ENCODE data around the gene ST3GAL3. TPM values are rescaled to one million over a fixed set of nuclear protein-coding genes. Genes with fewer than 3 reads are reported as not detected.

Gene ST3GAL3
- total RNA-seq, 2 donors from 2014 or later: 13.8 to 35.0 TPM

GRCh38 chr1:43904660-43905551, 197.6 kb downstream of the ST3GAL3 start:
- intact Hi-C loops (cut with DNase I): no loop called here

GRCh38 chr1:43908226-43908625, 200.9 kb downstream of the ST3GAL3 start:
- Histone ChIP-seq H3K4me1 (replicated peaks) (no peaks in the 10 kb centered on the region), H3K36me3 (no peaks in the 10 kb centered on the region), H3K4me3 (no peak overlapping the region), H3K27ac (no peak overlapping the region), H3K9me3 (no peaks in the 10 kb centered on the region), H3K27me3 (replicated peaks; ENCODE audit: insufficient read depth) (no peaks in the 10 kb centered on the region)
- DNase-seq (ENCODE audit: low spot score): no peak
- intact Hi-C loops (cut with DNase I): no loop called here
- 100% methylated on average over 2 of the region's 2 CpGs for WGBS
- TF ChIP-seq, protein P1, sequence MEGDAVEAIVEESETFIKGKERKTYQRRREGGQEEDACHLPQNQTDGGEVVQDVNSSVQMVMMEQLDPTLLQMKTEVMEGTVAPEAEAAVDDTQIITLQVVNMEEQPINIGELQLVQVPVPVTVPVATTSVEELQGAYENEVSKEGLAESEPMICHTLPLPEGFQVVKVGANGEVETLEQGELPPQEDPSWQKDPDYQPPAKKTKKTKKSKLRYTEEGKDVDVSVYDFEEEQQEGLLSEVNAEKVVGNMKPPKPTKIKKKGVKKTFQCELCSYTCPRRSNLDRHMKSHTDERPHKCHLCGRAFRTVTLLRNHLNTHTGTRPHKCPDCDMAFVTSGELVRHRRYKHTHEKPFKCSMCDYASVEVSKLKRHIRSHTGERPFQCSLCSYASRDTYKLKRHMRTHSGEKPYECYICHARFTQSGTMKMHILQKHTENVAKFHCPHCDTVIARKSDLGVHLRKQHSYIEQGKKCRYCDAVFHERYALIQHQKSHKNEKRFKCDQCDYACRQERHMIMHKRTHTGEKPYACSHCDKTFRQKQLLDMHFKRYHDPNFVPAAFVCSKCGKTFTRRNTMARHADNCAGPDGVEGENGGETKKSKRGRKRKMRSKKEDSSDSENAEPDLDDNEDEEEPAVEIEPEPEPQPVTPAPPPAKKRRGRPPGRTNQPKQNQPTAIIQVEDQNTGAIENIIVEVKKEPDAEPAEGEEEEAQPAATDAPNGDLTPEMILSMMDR (IDR thresholded peaks at IDR 0.05): no peak
- TF ChIP-seq POLR2AphosphoS5 (IDR thresholded peaks at IDR 0.05): no peak
- no peak for TF ChIP-seq POLR2A (IDR thresholded peaks at IDR 0.05)

More at GRCh38 chr1:43904660-43905551, 197.6 kb downstream of the ST3GAL3 start:
- TF ChIP-seq POLR2AphosphoS5 (IDR thresholded peaks at IDR 0.05) (no peak), POLR2A (IDR thresholded peaks at IDR 0.05) (no peak)
- TF ChIP-seq, protein P1 (IDR thresholded peaks at IDR 0.05): no peak
- 80% methylated on average over 7 of the region's 7 CpGs for WGBS
- Histone ChIP-seq H3K27ac (no peak overlapping the region), H3K27me3 (replicated peaks; ENCODE audit: insufficient read depth) (no peaks in the 10 kb centered on the region), H3K4me3 (no peak overlapping the region), H3K4me1 (replicated peaks) (no peaks in the 10 kb centered on the region), H3K36me3 (no peaks in the 10 kb centered on the region), H3K9me3 (no peaks in the 10 kb centered on the region)
- DNase-seq (ENCODE audit: low spot score): no peak

DNA sequence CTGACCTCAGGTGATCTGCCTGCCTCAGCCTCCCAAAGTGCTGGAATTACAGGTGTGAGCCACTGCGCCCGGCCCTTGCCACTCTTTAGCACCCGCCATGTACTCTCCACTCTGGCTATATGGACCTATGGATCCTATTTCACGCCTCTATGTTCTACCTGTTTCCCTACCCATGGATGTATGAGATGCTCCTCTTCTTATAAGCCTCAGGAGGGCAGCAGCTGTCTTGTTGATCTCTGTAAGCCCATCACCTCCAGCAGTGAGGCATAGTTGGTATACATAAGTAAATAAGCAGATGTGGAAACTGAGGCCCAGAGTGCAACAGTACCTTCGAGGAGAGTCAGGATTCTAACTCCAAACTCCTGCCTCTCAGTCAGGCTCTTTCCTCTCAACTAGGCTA, 201.5 kb downstream of the ST3GAL3 start:
- intact Hi-C loops (cut with DNase I): no loop called here

GRCh38 chr1:43910343-43910742, 203.0 kb downstream of the ST3GAL3 start:
- 77% methylated on average over 1 of the region's 1 CpG for WGBS
- Histone ChIP-seq H3K36me3 (no peaks in the 10 kb centered on the region), H3K27ac (no peak overlapping the region), H3K9me3 (no peaks in the 10 kb centered on the region), H3K4me1 (replicated peaks) (no peaks in the 10 kb centered on the region), H3K27me3 (replicated peaks; ENCODE audit: insufficient read depth) (no peaks in the 10 kb centered on the region), H3K4me3 (no peak overlapping the region)
- intact Hi-C loops (cut with DNase I): no loop called here
- DNase-seq (ENCODE audit: low spot score): no peak
- TF ChIP-seq, protein P1 (IDR thresholded peaks at IDR 0.05): no peak
- TF ChIP-seq POLR2A (IDR thresholded peaks at IDR 0.05): no peak
- no peak for TF ChIP-seq POLR2AphosphoS5 (IDR thresholded peaks at IDR 0.05)

More for the DNA sequence above, 201.5 kb downstream of the ST3GAL3 start:
- Histone ChIP-seq H3K27ac (peak overlapping the region in 1 of 2 donors; percentile 10), H3K4me3 (no peak overlapping the region), H3K36me3 (no peaks in the 10 kb centered on the region), H3K27me3 (replicated peaks; ENCODE audit: insufficient read depth) (no peaks in the 10 kb centered on the region), H3K9me3 (no peaks in the 10 kb centered on the region), H3K4me1 (replicated peaks) (no peaks in the 10 kb centered on the region)
- DNase-seq (ENCODE audit: low spot score): no peak
- no peak for TF ChIP-seq POLR2AphosphoS5 (IDR thresholded peaks at IDR 0.05)
- no peak for TF ChIP-seq POLR2A (IDR thresholded peaks at IDR 0.05)
- TF ChIP-seq, protein P1 (IDR thresholded peaks at IDR 0.05): no peak
- WGBS: 93% methylated on average over 5 of the region's 5 CpGs

GRCh38 chr1:43912607-43913006, 205.3 kb downstream of the ST3GAL3 start:
- intact Hi-C loops (cut with DNase I): no loop called here
- TF ChIP-seq, protein P1 (IDR thresholded peaks at IDR 0.05): no peak
- TF ChIP-seq POLR2AphosphoS5 (IDR thresholded peaks at IDR 0.05): peak; percentile 67
- Histone ChIP-seq H3K4me1 (replicated peaks) (no peaks in the 10 kb centered on the region), H3K36me3 (no peaks in the 10 kb centered on the region), H3K27ac (peak overlapping the region; percentile 34 to 63), H3K9me3 (no peaks in the 10 kb centered on the region), H3K27me3 (replicated peaks; ENCODE audit: insufficient read depth) (no peaks in the 10 kb centered on the region), H3K4me3 (no peak overlapping the region)
- WGBS: 49% methylated on average over 2 of the region's 2 CpGs
- DNase-seq (ENCODE audit: low spot score): peak; percentile 63

All from prostate gland (tissue), 2 donors.